OCI-LY1 (cell line): Measurements from ENCODE around the gene TADA1.

Source experiments
- CTCF ChIP-seq: fragments of 200-600 bp; sonication (generic), shearing (Covaris generic); IDR thresholded peaks from 2 replicates; pipeline ENCODE4 v1.5.1; 2017; ENCODE audit warnings: mild to moderate bottlenecking, antibody characterized with exemption, low read length, moderate library complexity, mixed read lengths
- EZH2 ChIP-seq: fragments of 200-600 bp; sonication (generic), shearing (Covaris generic); IDR thresholded peaks from 2 replicates; pipeline ENCODE4 v1.8.0; 2017; ENCODE audit warnings: borderline replicate concordance, mixed run types, mild to moderate bottlenecking, antibody characterized with exemption, low read length, moderate library complexity, mixed read lengths

GRCh38 chr1:166888373-166889111, 12.5 kb upstream of the TADA1 start:
- TF ChIP-seq CTCF (no peak), EZH2 (no peak)
